ENCODE measurements around the gene CLDN8.

DNA sequence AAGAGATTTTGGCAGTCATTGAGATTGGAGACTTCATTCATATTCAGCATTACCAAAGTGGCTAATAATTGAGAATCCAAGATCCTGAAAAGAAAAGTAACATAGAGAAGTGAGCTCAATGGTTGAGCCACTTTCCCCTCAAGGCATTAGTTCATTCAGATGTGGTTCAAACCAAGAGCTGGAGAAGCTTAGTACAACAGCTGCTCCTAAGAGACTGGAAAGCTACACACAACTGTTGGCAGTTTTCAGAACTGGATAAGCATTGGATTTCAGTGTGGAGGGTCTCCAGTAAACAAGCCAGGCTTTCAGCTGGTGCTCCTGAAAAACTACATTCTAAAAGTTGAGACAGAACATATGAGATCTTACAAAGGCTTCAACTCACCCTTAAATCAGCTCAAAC, 29.2 kb upstream of the CLDN8 start:
- TF ChIP-seq CTCF (IDR thresholded peaks at IDR 0.05) (no peak), TCF7L2 (IDR thresholded peaks at IDR 0.05; ENCODE audit: low read depth, low read length) (no peak)

Measured in Panc1 (cell line).